Keratinocyte (primary cell): ENCODE measurements around the gene HRH3. TPM values are rescaled to one million over a fixed set of nuclear protein-coding genes. Genes with fewer than 3 reads are reported as not detected.

Experiments
- DNase-seq: peaks from one replicate; pipeline ENCODE4 v3.0.0-alpha.2; 2011; ENCODE audit warnings: low read depth, missing footprints, low spot score
- FAIRE-seq: peaks from 2 replicates; lab custom pipeline; 2011; peaks lifted over from hg19 to GRCh38; lab: Jason Lieb, UNC
- H2AFZ ChIP-seq: 2 replicates; pipeline ENCODE4 v1.6.0; 2012; ENCODE audit warnings: low read length, control low read depth, inconsistent platforms; ENCODE audit not compliant: control insufficient read depth
- H3K27ac ChIP-seq: 2 replicates; pipeline ENCODE4 v1.5.1; 2011; ENCODE audit warnings: low read length; ENCODE audit not compliant: control insufficient read depth, insufficient read depth
- H3K27me3 ChIP-seq: 3 replicates; pipeline ENCODE4 v1.6.0; 2011; ENCODE audit warnings: low read length; ENCODE audit not compliant: control insufficient read depth, insufficient read depth; ENCODE audit errors: extremely low read depth
- H3K36me3 ChIP-seq, 2 experiments: 2 replicates in 1 of 2; 3 replicates in 1 of 2; pipeline ENCODE4 v1.5.1; 2011; ENCODE audit warnings: low read length in 2 of 2, mild to moderate bottlenecking in 1 of 2; ENCODE audit not compliant: control insufficient read depth in 2 of 2, insufficient read depth in 2 of 2; ENCODE audit errors: extremely low read depth in 1 of 2
- H3K4me1 ChIP-seq: 3 replicates; pipeline ENCODE4 v1.5.1; 2011; ENCODE audit warnings: low read length; ENCODE audit not compliant: control insufficient read depth, insufficient read depth; ENCODE audit errors: extremely low read depth
- H3K4me2 ChIP-seq: 3 replicates; pipeline ENCODE4 v1.6.0; 2011; ENCODE audit warnings: low read depth, low read length; ENCODE audit not compliant: control insufficient read depth, insufficient read depth; ENCODE audit errors: extremely low read depth
- H3K4me3 ChIP-seq, 3 experiments: fragments of 200-600 bp in 1 of 3; sonication (generic) in 1 of 3; 2 replicates in 2 of 3; 3 replicates in 1 of 3; pipeline ENCODE4 v1.5.1; 2011 to 2016; ENCODE audit warnings: low read length in 3 of 3, mild to moderate bottlenecking in 3 of 3, control low read depth in 2 of 3, inconsistent platforms in 1 of 3, low read depth in 1 of 3, mixed read lengths in 1 of 3, mixed run types in 1 of 3, moderate library complexity in 1 of 3; ENCODE audit not compliant: control insufficient read depth in 2 of 3, insufficient read depth in 2 of 3; ENCODE audit errors: extremely low read depth in 1 of 3
- H3K79me2 ChIP-seq: 2 replicates; pipeline ENCODE4 v1.6.0; 2012; ENCODE audit warnings: low read length; ENCODE audit not compliant: control insufficient read depth, insufficient read depth
- H3K9ac ChIP-seq: 3 replicates; pipeline ENCODE4 v1.6.0; 2011; ENCODE audit warnings: low read length; ENCODE audit not compliant: control insufficient read depth, insufficient read depth; ENCODE audit errors: extremely low read depth
- H3K9me1 ChIP-seq: 3 replicates; pipeline ENCODE4 v1.6.0; 2011; ENCODE audit warnings: low read length; ENCODE audit not compliant: control insufficient read depth, insufficient read depth; ENCODE audit errors: extremely low read depth
- H3K9me3 ChIP-seq: 2 replicates; pipeline ENCODE4 v1.5.1; 2012; ENCODE audit warnings: low read depth, low read length; ENCODE audit not compliant: control insufficient read depth
- H4K20me1 ChIP-seq: 3 replicates; pipeline ENCODE4 v1.6.0; 2011; ENCODE audit warnings: low read length; ENCODE audit not compliant: control insufficient read depth, insufficient read depth; ENCODE audit errors: extremely low read depth
- EZH2 ChIP-seq: IDR thresholded peaks from one replicate; pipeline ENCODE4 v1.6.1; 2012; ENCODE audit warnings: inconsistent platforms, mild to moderate bottlenecking, low read length, moderate library complexity
- dilution Hi-C: fragments of 300-500 bp; cut with MboI; formaldehyde crosslinking; loops from one replicate; pipeline ENCODE4 v1.7.0; 2020; ENCODE audit warnings: low sequenced_read_pairs; ENCODE audit not compliant: extremely low pct_ligation_motif_present
- polyA plus RNA-seq, 5 experiments: library from polyadenylated mRNA; depleted of rRNA in 3 of 5; stranded (reverse) in 3 of 5; stranded (forward) in 1 of 5; unstranded in 1 of 5; fragments of >200 nt; gene quantifications; 1 replicate in 1 of 5; 2 replicates in 3 of 5; 3 replicates in 1 of 5; pipeline versions ENCODE4 v1.2.1 to v1.2.3, GENCODE V29; 2011 to 2012; ENCODE audit warnings: missing spikeins in 2 of 5, low read depth in 1 of 5, low replicate concordance in 1 of 5
- TF ChIP-seq, protein P1 (sequence below), 3 experiments: IDR thresholded peaks in 1 of 3; conservative IDR thresholded peaks in 1 of 3; optimal IDR thresholded peaks in 1 of 3; 2 replicates in 2 of 3; 3 replicates in 1 of 3; pipeline versions ENCODE3 to v1.5.1; 2011; ENCODE audit warnings: low read length in 3 of 3, mild to moderate bottlenecking in 3 of 3, moderate library complexity in 2 of 3, control low read depth in 1 of 3, inconsistent platforms in 1 of 3; ENCODE audit not compliant: insufficient read depth in 2 of 3; ENCODE audit errors: extremely low read depth in 1 of 3

HRH3 gene
- polyA plus RNA-seq, 1 donor (not counting 4 experiments of a cell fraction or from before 2014, with no cell fraction given), result not detected

DNA sequence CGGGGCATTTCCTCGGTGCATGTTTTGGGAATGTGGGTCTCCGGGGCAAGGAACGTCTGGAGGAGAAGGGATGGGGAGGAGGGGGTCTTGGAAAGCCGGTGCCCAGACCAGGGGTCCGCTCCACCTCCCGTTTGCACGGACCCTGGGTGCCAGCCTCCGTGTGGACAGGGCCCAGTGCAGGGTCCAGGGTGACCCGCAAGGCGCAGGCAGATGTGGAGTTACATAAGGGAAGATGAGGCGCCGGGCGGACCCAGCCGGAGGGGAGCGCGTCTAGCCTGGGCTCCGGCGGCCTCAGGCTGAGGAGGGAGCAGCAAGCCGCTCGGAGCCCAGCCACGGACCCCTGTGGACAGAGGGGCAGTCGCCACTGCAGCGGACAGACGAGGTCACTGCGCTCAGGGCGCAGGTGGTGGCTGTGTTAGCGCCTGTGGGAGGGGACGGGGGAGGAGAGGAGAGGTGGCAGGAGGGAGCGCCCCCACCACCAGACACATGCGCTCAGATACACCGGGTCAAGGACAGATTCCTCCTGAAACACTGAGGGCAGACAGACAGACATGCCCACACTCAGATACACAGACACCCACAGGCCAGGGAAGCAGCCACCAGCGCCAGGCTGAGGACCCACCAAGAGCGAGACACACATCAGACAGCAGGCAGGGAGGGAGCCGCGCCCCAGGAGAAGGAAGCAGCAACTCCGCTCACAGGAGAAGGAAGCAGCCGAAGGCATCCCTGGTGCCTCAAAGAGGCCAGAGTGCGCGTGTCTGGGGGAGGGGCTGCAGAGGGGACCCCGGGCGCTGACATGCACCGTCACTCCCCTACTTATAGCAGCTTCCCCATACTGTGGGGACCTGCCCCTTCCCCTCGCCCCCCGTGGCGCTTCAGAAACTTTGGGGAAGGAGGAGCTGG, 839 bp upstream of the HRH3 start:
- no peak overlapping the region for H3K4me3 ChIP-seq
- peaks cover 85% of the 10 kb centered on the region for H3K27me3 ChIP-seq
- no peaks in the 10 kb centered on the region for H3K9me1 ChIP-seq
- no peak overlapping the region for H3K9ac ChIP-seq
- DNase-seq (no peak), FAIRE-seq (no peak)
- dilution Hi-C loops, result no loop called here
- no peaks in the 10 kb centered on the region for H3K4me1 ChIP-seq
- H4K20me1 ChIP-seq, result no peaks in the 10 kb centered on the region
- H3K4me2 ChIP-seq, result no peak overlapping the region
- no peaks in the 10 kb centered on the region for H3K79me2 ChIP-seq
- H3K9me3 ChIP-seq, result no peaks in the 10 kb centered on the region
- TF ChIP-seq EZH2, result peak; percentile 55
- TF ChIP-seq, protein P1, sequence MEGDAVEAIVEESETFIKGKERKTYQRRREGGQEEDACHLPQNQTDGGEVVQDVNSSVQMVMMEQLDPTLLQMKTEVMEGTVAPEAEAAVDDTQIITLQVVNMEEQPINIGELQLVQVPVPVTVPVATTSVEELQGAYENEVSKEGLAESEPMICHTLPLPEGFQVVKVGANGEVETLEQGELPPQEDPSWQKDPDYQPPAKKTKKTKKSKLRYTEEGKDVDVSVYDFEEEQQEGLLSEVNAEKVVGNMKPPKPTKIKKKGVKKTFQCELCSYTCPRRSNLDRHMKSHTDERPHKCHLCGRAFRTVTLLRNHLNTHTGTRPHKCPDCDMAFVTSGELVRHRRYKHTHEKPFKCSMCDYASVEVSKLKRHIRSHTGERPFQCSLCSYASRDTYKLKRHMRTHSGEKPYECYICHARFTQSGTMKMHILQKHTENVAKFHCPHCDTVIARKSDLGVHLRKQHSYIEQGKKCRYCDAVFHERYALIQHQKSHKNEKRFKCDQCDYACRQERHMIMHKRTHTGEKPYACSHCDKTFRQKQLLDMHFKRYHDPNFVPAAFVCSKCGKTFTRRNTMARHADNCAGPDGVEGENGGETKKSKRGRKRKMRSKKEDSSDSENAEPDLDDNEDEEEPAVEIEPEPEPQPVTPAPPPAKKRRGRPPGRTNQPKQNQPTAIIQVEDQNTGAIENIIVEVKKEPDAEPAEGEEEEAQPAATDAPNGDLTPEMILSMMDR (optimal IDR thresholded peaks at IDR 0.05 in 1 of 3, IDR thresholded peaks at IDR 0.05 in 1 of 3, conservative IDR thresholded peaks at IDR 0.05 in 1 of 3; ENCODE audit: extremely low read depth in 1 of 3, insufficient read depth in 2 of 3, low read length in 3 of 3), result no peak
- no peak overlapping the region for H2AFZ ChIP-seq
- H3K27ac ChIP-seq, result no peak overlapping the region
- H3K36me3 ChIP-seq, result no peaks in the 10 kb centered on the region

DNA sequence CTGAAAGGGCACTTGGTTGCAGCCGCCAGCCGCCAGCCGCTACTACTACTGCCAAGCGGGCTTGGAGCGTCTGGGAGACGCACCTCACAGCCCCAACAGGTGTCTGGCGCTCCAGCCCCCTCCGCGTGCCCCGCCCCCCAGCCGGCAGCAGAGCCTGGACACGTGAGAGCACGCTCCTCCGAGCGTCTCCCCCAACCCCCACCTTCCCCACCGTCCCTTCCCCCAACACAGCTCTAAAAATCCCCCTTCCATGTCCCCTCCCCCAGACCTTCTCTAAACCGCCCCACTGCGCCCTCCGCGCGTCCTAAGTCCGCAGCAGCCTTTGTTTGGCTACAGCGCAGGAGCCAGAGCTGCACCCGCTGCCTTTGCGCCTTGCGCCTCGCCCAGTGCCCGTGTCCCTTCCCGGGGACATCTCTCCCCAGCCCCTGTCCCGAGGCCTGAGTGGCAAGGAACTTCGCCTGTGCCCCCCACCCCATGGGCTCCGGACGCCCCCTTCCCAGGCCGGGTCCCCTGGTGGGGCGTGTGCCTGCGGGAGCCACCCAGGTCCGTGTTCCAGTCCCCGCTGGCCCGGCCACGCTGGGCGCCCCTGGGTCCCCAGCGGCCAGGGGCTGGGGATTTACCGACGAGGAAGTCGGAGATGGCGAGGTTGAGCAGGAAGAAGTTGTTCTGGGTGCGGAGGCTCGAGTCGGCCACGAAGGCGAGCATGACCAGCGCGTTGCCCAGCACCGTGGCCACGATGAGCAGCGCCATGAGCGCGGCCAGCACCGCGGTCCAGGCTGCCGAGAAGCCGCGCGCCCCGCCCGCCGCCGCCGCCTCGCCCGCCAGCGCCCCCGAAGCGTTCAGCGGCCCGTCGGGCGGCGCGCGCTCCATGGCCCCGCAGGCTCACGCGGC, 732 bp downstream of the HRH3 start:
- H3K9me3 ChIP-seq, result no peaks in the 10 kb centered on the region
- peaks cover 4% of the 10 kb centered on the region for H4K20me1 ChIP-seq
- no peak overlapping the region for H3K9ac ChIP-seq
- H2AFZ ChIP-seq, result no peak overlapping the region
- H3K27ac ChIP-seq, result no peak overlapping the region
- FAIRE-seq (no peak), DNase-seq (no peak)
- H3K4me2 ChIP-seq, result no peak overlapping the region
- TF ChIP-seq, protein P1 (optimal IDR thresholded peaks at IDR 0.05 in 1 of 3, IDR thresholded peaks at IDR 0.05 in 1 of 3, conservative IDR thresholded peaks at IDR 0.05 in 1 of 3; ENCODE audit: extremely low read depth in 1 of 3, insufficient read depth in 2 of 3, low read length in 3 of 3), result no peak
- peak; percentile 72 for TF ChIP-seq EZH2
- H3K27me3 ChIP-seq, result peaks cover 85% of the 10 kb centered on the region
- H3K36me3 ChIP-seq, result no peaks in the 10 kb centered on the region
- no peaks in the 10 kb centered on the region for H3K9me1 ChIP-seq
- no peaks in the 10 kb centered on the region for H3K4me1 ChIP-seq
- dilution Hi-C loops, result no loop called here
- no peak overlapping the region for H3K4me3 ChIP-seq
- H3K79me2 ChIP-seq, result no peaks in the 10 kb centered on the region
